Neuron (in vitro differentiated cells): ENCODE results near the gene CISD2.
"Not testable (repeated sequence)": the region's sequence is repeated elsewhere in the genome, so short reads cannot be mapped to it uniquely, and the experiment has no call there.

Experiments
- H2AFZ ChIP-seq: one replicate; pipeline ENCODE4 v1.6.1; 2013; ENCODE audit warnings: low read depth, mild to moderate bottlenecking, inconsistent platforms, low read length, moderate library complexity
- H3K27me3 ChIP-seq: one replicate; pipeline ENCODE4 v1.6.1; 2013; ENCODE audit warnings: low read length; ENCODE audit not compliant: insufficient read depth
- H3K36me3 ChIP-seq: one replicate; pipeline ENCODE4 v1.6.1; 2013; ENCODE audit warnings: low read length; ENCODE audit not compliant: insufficient read depth
- H3K4me1 ChIP-seq: one replicate; pipeline ENCODE4 v1.6.1; 2013; ENCODE audit warnings: low read length; ENCODE audit not compliant: insufficient read depth
- H3K4me3 ChIP-seq: 2 replicates; pipeline ENCODE4 v1.5.1; 2013; ENCODE audit warnings: mild to moderate bottlenecking, low read length, moderate library complexity
- H3K9me3 ChIP-seq: one replicate; pipeline ENCODE4 v1.6.1; 2013; ENCODE audit warnings: low read length

Gene CISD2

GRCh38 chr4:102896547-102896946 is 27.8 kb downstream of the CISD2 start:
- not testable (repeated sequence) for H3K36me3 ChIP-seq, H3K4me3 ChIP-seq, H3K4me1 ChIP-seq, H3K27me3 ChIP-seq, H3K9me3 ChIP-seq, H2AFZ ChIP-seq

- H3K4me3 ChIP-seq, H3K9me3 ChIP-seq, H3K36me3 ChIP-seq, H3K27me3 ChIP-seq, H2AFZ ChIP-seq, H3K4me1 ChIP-seq: not testable (repeated sequence)
Observed at GRCh38 chr4:102897610-102898009, 28.8 kb downstream of the CISD2 start.

GRCh38 chr4:102901804-102902203 is 33.0 kb downstream of the CISD2 start:
- Histone ChIP-seq H3K27me3 (no peaks in the 10 kb centered on the region), H3K4me3 (no peak overlapping the region), H3K36me3 (no peaks in the 10 kb centered on the region), H2AFZ (no peak overlapping the region), H3K4me1 (no peaks in the 10 kb centered on the region), H3K9me3 (no peaks in the 10 kb centered on the region)

GRCh38 chr4:102918859-102919258 is 50.1 kb downstream of the CISD2 start:
- Histone ChIP-seq H2AFZ (no peak overlapping the region), H3K27me3 (no peaks in the 10 kb centered on the region), H3K4me3 (no peak overlapping the region), H3K4me1 (no peaks in the 10 kb centered on the region), H3K36me3 (no peaks in the 10 kb centered on the region), H3K9me3 (no peaks in the 10 kb centered on the region)

GRCh38 chr4:102919697-102920096 is 50.9 kb downstream of the CISD2 start:
- H3K4me3 ChIP-seq, H2AFZ ChIP-seq, H3K27me3 ChIP-seq, H3K9me3 ChIP-seq, H3K4me1 ChIP-seq, H3K36me3 ChIP-seq: not testable (repeated sequence)

GRCh38 chr4:102935716-102936115 is 66.9 kb downstream of the CISD2 start:
- H3K4me1 ChIP-seq: no peaks in the 10 kb centered on the region
- no peaks in the 10 kb centered on the region for H3K9me3 ChIP-seq
- H2AFZ ChIP-seq: no peak overlapping the region
- H3K27me3 ChIP-seq: no peaks in the 10 kb centered on the region
- H3K36me3 ChIP-seq: no peaks in the 10 kb centered on the region
- no peak overlapping the region for H3K4me3 ChIP-seq

GRCh38 chr4:102938063-102938462 is 69.3 kb downstream of the CISD2 start:
- H2AFZ ChIP-seq, H3K4me3 ChIP-seq, H3K36me3 ChIP-seq, H3K4me1 ChIP-seq, H3K9me3 ChIP-seq, H3K27me3 ChIP-seq: not testable (repeated sequence)
